H1 (cell line): ENCODE results near the gene APBA3. TPM values are rescaled to one million over a fixed set of nuclear protein-coding genes. Genes with fewer than 3 reads are reported as not detected.

Experiments used
- CTCF ChIP-seq, 3 experiments: IDR thresholded peaks; 1 replicate in 2 of 3; 2 replicates in 1 of 3; pipeline versions ENCODE4 v1.5.1 to v1.6.1; 2011; ENCODE audit warnings: low read length in 3 of 3, mild to moderate bottlenecking in 3 of 3, inconsistent platforms in 2 of 3, low read depth in 1 of 3, moderate library complexity in 1 of 3; ENCODE audit not compliant: insufficient read depth in 1 of 3; ENCODE audit errors: control extremely low read depth in 1 of 3
- JUN ChIP-seq: IDR thresholded peaks from 2 replicates; pipeline ENCODE4 v1.6.1; 2011; ENCODE audit warnings: low read depth, mild to moderate bottlenecking, improper control_type of control experiment, low read length
- KDM4A ChIP-seq: IDR thresholded peaks from one replicate; pipeline ENCODE4 v1.7.1; 2012; ENCODE audit warnings: low read depth, mild to moderate bottlenecking, moderate library complexity, low read length, inconsistent platforms; ENCODE audit not compliant: severe bottlenecking
- NANOG ChIP-seq: IDR thresholded peaks from 2 replicates; pipeline ENCODE4 v1.6.1; 2011; ENCODE audit warnings: low read length, low read depth, mild to moderate bottlenecking, inconsistent platforms; ENCODE audit not compliant: insufficient read depth, poor library complexity, severe bottlenecking
- SUZ12 ChIP-seq: fragments of 200-600 bp; sonication (generic); IDR thresholded peaks from 2 replicates; pipeline ENCODE4 v1.6.1; 2012; ENCODE audit warnings: mild to moderate bottlenecking, inconsistent platforms, low read length, moderate library complexity, mixed read lengths
- TBP ChIP-seq: IDR thresholded peaks from 2 replicates; pipeline ENCODE4 v1.6.1; 2011; ENCODE audit warnings: low read depth, low read length, improper control_type of control experiment
- polyA plus RNA-seq, 7 experiments: library from polyadenylated mRNA; depleted of rRNA in 3 of 7; stranded (reverse) in 5 of 7; unstranded in 2 of 7; fragments of >200 nt in 5 of 7; fragments of 200-250 nt in 2 of 7; gene quantifications; 1 replicate in 5 of 7; 2 replicates in 1 of 7; 4 replicates in 1 of 7; pipeline versions ENCODE4 v1.2.1 to v1.2.3, GENCODE V29; 2011 to 2013; ENCODE audit warnings: missing spikeins in 2 of 7, mixed read lengths in 2 of 7
- total RNA-seq: library from RNA; stranded (reverse); fragmentation: NEBNext Ultra II Directional; extraction: Animal tissue kit (Norgen Biotek cat#: 25700); gene quantifications from 2 replicates; pipeline ENCODE4 v1.2.1, GENCODE V29; 2021

APBA3 gene
- total and polyA plus RNA-seq, 2 of the 8 experiments (the other 6 are each of a cell fraction or from before 2014, with no cell fraction given), result 21.4 to 36.9 TPM

DNA sequence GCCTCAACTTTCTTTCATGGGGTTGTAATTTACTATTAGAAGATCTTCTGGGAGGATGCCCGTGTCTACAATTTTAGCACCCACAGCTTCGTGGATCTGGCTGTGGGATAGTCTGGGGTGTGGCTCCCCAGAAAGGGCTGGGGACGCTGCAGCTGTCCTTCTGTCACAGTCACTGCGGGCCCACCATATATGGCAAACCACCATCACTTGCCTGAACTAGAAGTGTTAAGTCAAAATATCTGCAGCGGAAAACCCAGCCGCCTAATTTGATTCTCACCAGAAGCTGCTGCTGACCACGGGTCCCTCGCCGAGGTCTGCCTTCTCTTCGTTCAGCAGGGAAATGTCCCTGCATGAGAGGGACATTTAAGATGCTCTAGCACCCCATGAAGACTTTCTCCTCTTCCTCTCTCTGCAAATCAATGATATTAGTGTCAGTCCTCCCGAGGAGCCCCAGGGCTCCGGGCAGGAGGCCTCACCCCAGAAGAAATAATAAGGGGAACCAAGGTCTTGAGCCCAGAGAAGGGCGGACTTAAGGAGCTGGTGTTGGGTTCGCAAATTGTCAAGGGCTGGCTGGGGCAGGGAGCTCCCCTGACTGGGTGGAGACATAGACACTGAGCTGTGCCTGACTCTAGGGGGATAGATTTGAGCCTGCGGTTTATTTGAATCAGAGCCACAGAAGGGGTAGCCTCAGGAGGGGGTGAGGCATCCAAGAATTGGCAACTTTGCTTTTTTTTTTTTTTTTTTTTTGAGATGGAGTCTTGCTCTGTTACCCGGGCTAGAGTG, 27.7 kb upstream of the APBA3 start (continued):
- TF ChIP-seq SUZ12, result no peak
- no peak for TF ChIP-seq CTCF (IDR thresholded peaks at IDR 0.05; ENCODE audit: control extremely low read depth in 1 of 3, insufficient read depth in 1 of 3, low read depth in 1 of 3, low read length in 3 of 3)
- no peak for TF ChIP-seq TBP
- no peak for TF ChIP-seq JUN
- TF ChIP-seq NANOG, result no peak
- no peak for TF ChIP-seq KDM4A
